ENCODE results near the gene FATE1. TPM values are rescaled to one million over a fixed set of nuclear protein-coding genes. Genes with fewer than 3 reads are reported as not detected.

Gene FATE1
- total RNA-seq, 1 donor from 2014 or later = 0.52 TPM

Other genes with a start within 250 kb of the FATE1 start
- under 0.01 TPM for gene PASD1, start 152.4 kb upstream of the FATE1 start, total RNA-seq
- gene PRRG3, start 20.6 kb upstream of the FATE1 start, total RNA-seq = 9.4 TPM
- not detected for gene CNGA2, start 18.7 kb downstream of the FATE1 start, total RNA-seq
- gene MAGEA4, start 196.9 kb downstream of the FATE1 start, total RNA-seq = not detected

Data from skeletal muscle tissue (tissue), 1 donor.